ENCODE data around the gene ZDHHC14.

ZDHHC14 gene

GRCh38 chr6:157645201-157645795 lies 264.3 kb downstream of the ZDHHC14 start:
- TF ChIP-seq CTCF (conservative IDR thresholded peaks at IDR 0.05; ENCODE audit: low read depth, low read length) = no peak
- H3K4me3 ChIP-seq (ENCODE audit: low read length) = no peak overlapping the region
- DNase-seq (ENCODE audit: low read depth) = no peak

GRCh38 chr6:157646012-157646411 lies 265.0 kb downstream of the ZDHHC14 start:
- H3K4me3 ChIP-seq (ENCODE audit: low read length) = no peak overlapping the region
- no peak for DNase-seq (ENCODE audit: low read depth)
- no peak for TF ChIP-seq CTCF (conservative IDR thresholded peaks at IDR 0.05; ENCODE audit: low read depth, low read length)

GRCh38 chr6:157647261-157647915 lies 266.4 kb downstream of the ZDHHC14 start:
- DNase-seq (ENCODE audit: low read depth) = no peak
- TF ChIP-seq CTCF (conservative IDR thresholded peaks at IDR 0.05; ENCODE audit: low read depth, low read length) = no peak
- H3K4me3 ChIP-seq (ENCODE audit: low read length) = no peak overlapping the region

GRCh38 chr6:157648561-157648960 lies 267.6 kb downstream of the ZDHHC14 start:
- DNase-seq (ENCODE audit: low read depth) = no peak
- no peak overlapping the region for H3K4me3 ChIP-seq (ENCODE audit: low read length)
- TF ChIP-seq CTCF (conservative IDR thresholded peaks at IDR 0.05; ENCODE audit: low read depth, low read length) = no peak

GRCh38 chr6:157649311-157650260 lies 268.6 kb downstream of the ZDHHC14 start:
- H3K4me3 ChIP-seq (ENCODE audit: low read length) = no peak overlapping the region
- TF ChIP-seq CTCF (conservative IDR thresholded peaks at IDR 0.05; ENCODE audit: low read depth, low read length) = no peak
- DNase-seq (ENCODE audit: low read depth) = no peak

GRCh38 chr6:157650261-157650640 lies 269.3 kb downstream of the ZDHHC14 start:
- no peak for TF ChIP-seq CTCF (conservative IDR thresholded peaks at IDR 0.05; ENCODE audit: low read depth, low read length)
- no peak overlapping the region for H3K4me3 ChIP-seq (ENCODE audit: low read length)
- no peak for DNase-seq (ENCODE audit: low read depth)

Data from retinal pigment epithelial cell (primary cell).